Neuronal stem cell (in vitro differentiated cells): ENCODE measurements around the gene POLR3A.
A peak's percentile ranks its signal among the peaks of the same experiment; 100 is the strongest.

ENCODE experiments used
- DNase-seq: peaks from one replicate; pipeline ENCODE4 v3.0.0-alpha.2; 2013; ENCODE audit warnings: low spot score
- H2AFZ ChIP-seq: one replicate; pipeline ENCODE4 v1.6.1; 2013; ENCODE audit warnings: mild to moderate bottlenecking, low read length, inconsistent platforms
- H2AK5ac ChIP-seq: 2 replicates; pipeline ENCODE4 v1.6.1; 2013; ENCODE audit warnings: low read depth, mild to moderate bottlenecking, inconsistent platforms, low read length, moderate library complexity, mixed read lengths
- H2BK120ac ChIP-seq: 2 replicates; pipeline ENCODE4 v1.6.1; 2013; ENCODE audit warnings: low read depth, mild to moderate bottlenecking, inconsistent platforms, low read length, moderate library complexity, mixed read lengths
- H2BK12ac ChIP-seq: one replicate; pipeline ENCODE4 v1.6.1; 2013; ENCODE audit warnings: low read length, inconsistent platforms
- H2BK15ac ChIP-seq: 2 replicates; pipeline ENCODE4 v1.6.1; 2013; ENCODE audit warnings: mild to moderate bottlenecking, low read length, inconsistent platforms, mixed read lengths
- H2BK5ac ChIP-seq: one replicate; pipeline ENCODE4 v1.6.1; 2013; ENCODE audit warnings: inconsistent platforms, mild to moderate bottlenecking, low read length, moderate library complexity
- H3K14ac ChIP-seq: one replicate; pipeline ENCODE4 v1.6.1; 2013; ENCODE audit warnings: low read length, inconsistent platforms
- H3K18ac ChIP-seq: 2 replicates; pipeline ENCODE4 v1.6.1; 2013; ENCODE audit warnings: low read length, inconsistent platforms
- H3K23ac ChIP-seq: 2 replicates; pipeline ENCODE4 v1.6.1; 2013; ENCODE audit warnings: low read depth, mild to moderate bottlenecking, mixed read lengths, low read length, inconsistent platforms; ENCODE audit not compliant: poor library complexity
- H3K27ac ChIP-seq: replicated peaks from 3 replicates; pipeline ENCODE4 v1.5.1; 2013; ENCODE audit warnings: low read length, inconsistent platforms
- H3K27me3 ChIP-seq, 3 experiments: 2 replicates each; pipeline ENCODE4 v1.6.1; 2013; ENCODE audit warnings: low read length in 3 of 3, mild to moderate bottlenecking in 2 of 3, inconsistent platforms in 1 of 3, low read depth in 1 of 3, mixed read lengths in 1 of 3, moderate library complexity in 1 of 3; ENCODE audit not compliant: control insufficient read depth in 3 of 3, insufficient read depth in 3 of 3
- H3K36me3 ChIP-seq, 2 donors: replicated peaks in 1 of 2; 2 replicates each; pipeline ENCODE4 v1.6.1; 2013; ENCODE audit warnings: low read length in 2 of 2; ENCODE audit not compliant: control insufficient read depth in 2 of 2, insufficient read depth in 2 of 2
- H3K4ac ChIP-seq: 2 replicates; pipeline ENCODE4 v1.6.1; 2013; ENCODE audit warnings: inconsistent platforms, mild to moderate bottlenecking, low read length, moderate library complexity
- H3K4me1 ChIP-seq, 2 donors: 1 replicate in 1 of 2; 2 replicates in 1 of 2; pipeline ENCODE4 v1.6.1; 2013; ENCODE audit warnings: low read length in 2 of 2, low read depth in 1 of 2; ENCODE audit not compliant: control insufficient read depth in 2 of 2, insufficient read depth in 1 of 2
- H3K4me2 ChIP-seq: one replicate; pipeline ENCODE4 v1.6.1; 2013; ENCODE audit warnings: mild to moderate bottlenecking, low read length, inconsistent platforms; ENCODE audit not compliant: insufficient read depth, poor library complexity, severe bottlenecking
- H3K4me3 ChIP-seq, 2 donors: 2 replicates each; pipeline ENCODE4 v1.5.1; 2013; ENCODE audit warnings: low read length in 2 of 2, mild to moderate bottlenecking in 2 of 2, inconsistent platforms in 1 of 2, moderate library complexity in 1 of 2
- H3K79me1 ChIP-seq: one replicate; pipeline ENCODE4 v1.6.1; 2013; ENCODE audit warnings: low read depth, mild to moderate bottlenecking, inconsistent platforms, low read length, moderate library complexity
- H3K9ac ChIP-seq: one replicate; pipeline ENCODE4 v1.6.1; 2013; ENCODE audit warnings: mild to moderate bottlenecking, low read depth, low read length, inconsistent platforms; ENCODE audit not compliant: poor library complexity
- H3K9me3 ChIP-seq, 2 donors: replicated peaks in 1 of 2; 2 replicates each; pipeline versions ENCODE3 to v1.6.1; 2013; ENCODE audit warnings: low read length in 2 of 2, mild to moderate bottlenecking in 2 of 2, inconsistent platforms in 1 of 2, low read depth in 1 of 2, mixed read lengths in 1 of 2, moderate library complexity in 1 of 2; ENCODE audit not compliant: control insufficient read depth in 2 of 2, insufficient read depth in 1 of 2
- H4K8ac ChIP-seq: one replicate; pipeline ENCODE4 v1.6.1; 2013; ENCODE audit warnings: low read depth, mild to moderate bottlenecking, inconsistent platforms, low read length, moderate library complexity
- H4K91ac ChIP-seq: one replicate; pipeline ENCODE4 v1.6.1; 2013; ENCODE audit warnings: low read length, low read depth, mild to moderate bottlenecking, inconsistent platforms; ENCODE audit not compliant: poor library complexity
- WGBS, 2 donors: extraction: QIAGEN DNeasy Blood & Tissue Kit; methylation state at CpG; one replicate each; pipeline ENCODE4 v1.1.7; 2013; ENCODE audit warnings: missing lambda C conversion rate in 2 of 2, mixed read lengths in 1 of 2; ENCODE audit not compliant: insufficient read length in 2 of 2, insufficient replicate concordance in 1 of 2; ENCODE audit errors: extremely low coverage in 2 of 2; 5-methylcytosine and 5-hydroxymethylcytosine counted together

POLR3A gene

GRCh38 chr10:77941790-77942189 is 87.5 kb downstream of the POLR3A start:
- Histone ChIP-seq H3K9me3 (no peaks in the 10 kb centered on the region), H2AK5ac (no peak overlapping the region), H3K14ac (no peak overlapping the region), H4K8ac (no peak overlapping the region), H3K4me3 (no peak overlapping the region), H3K27me3 (no peaks in the 10 kb centered on the region), H3K23ac (no peak overlapping the region), H2BK120ac (no peak overlapping the region), H4K91ac (no peak overlapping the region), H2BK12ac (no peak overlapping the region), H2AFZ (no peak overlapping the region), H3K4ac (no peak overlapping the region), H3K18ac (no peak overlapping the region), H3K4me1 (peaks cover 3 to 5% of the 10 kb centered on the region in 2 donors), H3K36me3 (no peaks in the 10 kb centered on the region), H3K79me1 (no peaks in the 10 kb centered on the region), H2BK15ac (no peak overlapping the region), H3K9ac (no peak overlapping the region), H2BK5ac (no peak overlapping the region), H3K4me2 (no peak overlapping the region), H3K27ac (no peak overlapping the region)
- no CpG with 5 or more reads among the region's 6 CpGs for WGBS, 2 donors
- DNase-seq = no peak

GRCh38 chr10:77940627-77941026 is 88.7 kb downstream of the POLR3A start:
- Histone ChIP-seq H4K8ac (no peak overlapping the region), H2AK5ac (no peak overlapping the region), H2BK15ac (no peak overlapping the region), H3K27ac (no peak overlapping the region), H4K91ac (no peak overlapping the region), H3K4ac (no peak overlapping the region), H3K4me3 (no peak overlapping the region), H2AFZ (peak overlapping the region; percentile 63), H3K27me3 (no peaks in the 10 kb centered on the region), H3K9me3 (no peaks in the 10 kb centered on the region), H3K9ac (no peak overlapping the region), H3K36me3 (no peaks in the 10 kb centered on the region), H3K18ac (no peak overlapping the region), H3K79me1 (no peaks in the 10 kb centered on the region), H3K4me1 (peaks cover 3 to 5% of the 10 kb centered on the region in 2 donors), H2BK120ac (no peak overlapping the region), H3K4me2 (no peak overlapping the region), H3K14ac (no peak overlapping the region), H3K23ac (no peak overlapping the region), H2BK12ac (no peak overlapping the region), H2BK5ac (no peak overlapping the region)
- DNase-seq = no peak
- no CpG with 5 or more reads among the region's 3 CpGs for WGBS, 2 donors

- Histone ChIP-seq H3K27ac (no peak overlapping the region), H3K14ac (no peak overlapping the region), H3K4me2 (no peak overlapping the region), H3K4me3 (no peak overlapping the region), H2BK5ac (no peak overlapping the region), H2BK12ac (no peak overlapping the region), H3K4me1 (peaks cover 3 to 5% of the 10 kb centered on the region in 2 donors), H3K79me1 (no peaks in the 10 kb centered on the region), H2BK15ac (no peak overlapping the region), H2BK120ac (no peak overlapping the region), H3K23ac (no peak overlapping the region), H3K4ac (no peak overlapping the region), H2AK5ac (no peak overlapping the region), H3K9me3 (peaks cover 0 to 2% of the 10 kb centered on the region in 2 donors), H3K18ac (no peak overlapping the region), H3K27me3 (no peaks in the 10 kb centered on the region), H2AFZ (no peak overlapping the region), H4K8ac (no peak overlapping the region), H4K91ac (no peak overlapping the region), H3K9ac (no peak overlapping the region), H3K36me3 (no peaks in the 10 kb centered on the region)
- no peak for DNase-seq
- WGBS, 2 donors = no CpG with 5 or more reads among the region's 2 CpGs
These were observed 89.1 kb downstream of the POLR3A start for GRCh38 chr10:77940225-77940624.

- Histone ChIP-seq H3K23ac (no peak overlapping the region), H3K4me1 (peaks cover 3 to 5% of the 10 kb centered on the region in 2 donors), H3K4ac (no peak overlapping the region), H3K9me3 (peaks cover 0 to 2% of the 10 kb centered on the region in 2 donors), H3K18ac (no peak overlapping the region), H3K4me3 (no peak overlapping the region), H4K8ac (no peak overlapping the region), H2BK15ac (peak overlapping the region; percentile 10), H3K27me3 (no peaks in the 10 kb centered on the region), H2AK5ac (no peak overlapping the region), H3K79me1 (no peaks in the 10 kb centered on the region), H4K91ac (no peak overlapping the region), H3K27ac (no peak overlapping the region), H3K14ac (no peak overlapping the region), H2BK12ac (no peak overlapping the region), H3K36me3 (no peaks in the 10 kb centered on the region), H3K4me2 (no peak overlapping the region), H3K9ac (no peak overlapping the region), H2BK120ac (no peak overlapping the region), H2BK5ac (no peak overlapping the region), H2AFZ (peak overlapping the region; percentile 76)
- no peak for DNase-seq
- WGBS, 2 donors = no CpG with 5 or more reads among the region's 3 CpGs
These were observed 89.7 kb downstream of the POLR3A start for GRCh38 chr10:77939561-77940001.
